IMR-90 (cell line): ENCODE data around the gene TAOK1. TPM values are rescaled to one million over a fixed set of nuclear protein-coding genes. Genes with fewer than 3 reads are reported as not detected.

ENCODE experiments used
- ATAC-seq: fragments of 200-7000 bp; cut with Tn5 transposase; 2 replicates; pipeline ENCODE4 v1.9.1; 2020; ENCODE audit warnings: low read depth, mild to moderate bottlenecking, moderate library complexity
- BruUV-seq: library from RNA; stranded (reverse); fragments of 400-500 nt; replicated peaks from 2 replicates; lab custom pipeline; 2021; lab: Mats Ljungman, UMichigan
- CTCF ChIA-PET: fragments of 300-600 bp; formaldehyde crosslinking; extraction: SDS; loops from one replicate; lab custom pipeline; 2021; ENCODE audit warnings: antibody characterized with exemption; lab: Yijun Ruan, JAX
- POLR2A ChIA-PET: fragments of 300-600 bp; sonication (Branson Sonifier 250); formaldehyde crosslinking; loops from one replicate; lab custom pipeline; 2022; ENCODE audit warnings: antibody characterized with exemption; ENCODE audit not compliant: unreplicated experiment; lab: Charles Lee
- DNase-seq: peaks from one replicate; pipeline ENCODE4 v3.0.0; 2013
- H2AFZ ChIP-seq: replicated peaks from 2 replicates; pipeline ENCODE3; 2013; ENCODE audit warnings: low read length, mild to moderate bottlenecking; ENCODE audit not compliant: poor library complexity
- H2AK5ac ChIP-seq: 2 replicates; pipeline ENCODE4 v1.6.1; 2013; ENCODE audit warnings: low read depth, low read length, inconsistent platforms
- H2AK9ac ChIP-seq: replicated peaks from 2 replicates; pipeline ENCODE3; 2013; ENCODE audit warnings: mild to moderate bottlenecking, low read depth, low read length, moderate library complexity; ENCODE audit not compliant: poor library complexity
- H2BK120ac ChIP-seq: 2 replicates; pipeline ENCODE4 v1.6.1; 2013; ENCODE audit warnings: low read depth, low read length, inconsistent platforms
- H2BK15ac ChIP-seq: 3 replicates; pipeline ENCODE4 v1.6.1; 2013; ENCODE audit warnings: low read depth, low read length, inconsistent platforms
- H2BK20ac ChIP-seq: 2 replicates; pipeline ENCODE4 v1.6.1; 2013; ENCODE audit warnings: low read depth, mild to moderate bottlenecking, inconsistent platforms, low read length, moderate library complexity
- H2BK5ac ChIP-seq: 2 replicates; pipeline ENCODE4 v1.6.1; 2013; ENCODE audit warnings: mild to moderate bottlenecking, low read depth, low read length, inconsistent platforms; ENCODE audit not compliant: poor library complexity, severe bottlenecking
- H3K14ac ChIP-seq: replicated peaks from 2 replicates; pipeline ENCODE4 v1.6.1; 2013; ENCODE audit warnings: low read depth, low read length, inconsistent platforms
- H3K18ac ChIP-seq: 2 replicates; pipeline ENCODE4 v1.6.1; 2013; ENCODE audit warnings: low read depth, low read length, control low read depth
- H3K23ac ChIP-seq: 2 replicates; pipeline ENCODE4 v1.6.1; 2013; ENCODE audit warnings: low read depth, low read length, inconsistent platforms
- H3K27ac ChIP-seq: 2 replicates; pipeline ENCODE4 v1.5.1; 2013; ENCODE audit warnings: mild to moderate bottlenecking, control low read depth, low read length; ENCODE audit not compliant: insufficient read depth
- H3K27me3 ChIP-seq: 2 replicates; pipeline ENCODE4 v1.6.1; 2013; ENCODE audit warnings: low read length; ENCODE audit not compliant: control insufficient read depth, insufficient read depth
- H3K36me3 ChIP-seq: 2 replicates; pipeline ENCODE4 v1.6.1; 2013; ENCODE audit warnings: low read length, mixed read lengths; ENCODE audit not compliant: control insufficient read depth, insufficient read depth
- H3K4ac ChIP-seq: 2 replicates; pipeline ENCODE4 v1.6.1; 2013; ENCODE audit warnings: low read depth, low read length, inconsistent platforms
- H3K4me1 ChIP-seq: 2 replicates; pipeline ENCODE4 v1.6.1; 2013; ENCODE audit warnings: low read length, mixed read lengths; ENCODE audit not compliant: control insufficient read depth, insufficient read depth
- H3K4me2 ChIP-seq: 2 replicates; pipeline ENCODE4 v1.6.1; 2013; ENCODE audit warnings: low read depth, mild to moderate bottlenecking, control low read depth, low read length, moderate library complexity
- H3K4me3 ChIP-seq: 2 replicates; pipeline ENCODE4 v1.5.1; 2013; ENCODE audit warnings: low read depth, mild to moderate bottlenecking, control low read depth, low read length, moderate library complexity; ENCODE audit not compliant: insufficient read depth
- H3K56ac ChIP-seq: 2 replicates; pipeline ENCODE4 v1.6.1; 2013; ENCODE audit warnings: low read length, inconsistent platforms; ENCODE audit not compliant: insufficient read depth; ENCODE audit errors: extremely low read depth
- H3K79me1 ChIP-seq, 2 experiments: 2 replicates each; pipeline ENCODE4 v1.6.1; 2013; ENCODE audit warnings: low read length in 2 of 2, inconsistent platforms in 1 of 2, low read depth in 1 of 2
- H3K9ac ChIP-seq: 2 replicates; pipeline ENCODE4 v1.6.1; 2013; ENCODE audit warnings: low read depth, low read length, control low read depth
- H3K9me1 ChIP-seq: 2 replicates; pipeline ENCODE4 v1.6.1; 2013; ENCODE audit warnings: low read length, inconsistent platforms; ENCODE audit not compliant: insufficient read depth
- H3K9me3 ChIP-seq: 2 replicates; pipeline ENCODE4 v1.6.1; 2013; ENCODE audit warnings: low read length; ENCODE audit not compliant: control insufficient read depth, insufficient read depth
- H4K20me1 ChIP-seq: 2 replicates; pipeline ENCODE4 v1.6.1; 2013; ENCODE audit warnings: low read length, inconsistent platforms; ENCODE audit not compliant: insufficient read depth
- H4K5ac ChIP-seq: 2 replicates; pipeline ENCODE4 v1.6.1; 2013; ENCODE audit warnings: mild to moderate bottlenecking, low read depth, low read length, control low read depth
- H4K8ac ChIP-seq, 2 experiments: 2 replicates each; pipeline ENCODE4 v1.6.1; 2013; ENCODE audit warnings: low read depth in 2 of 2, low read length in 2 of 2, control low read depth in 1 of 2, inconsistent platforms in 1 of 2
- H4K91ac ChIP-seq: 2 replicates; pipeline ENCODE4 v1.6.1; 2013; ENCODE audit warnings: low read depth, low read length, inconsistent platforms; ENCODE audit not compliant: insufficient read depth
- BHLHE40 ChIP-seq: fragments of 150-350 bp; IDR thresholded peaks from 2 replicates; pipeline ENCODE4 v1.6.1; 2016; ENCODE audit warnings: mild to moderate bottlenecking, low read depth, low read length
- CHD1 ChIP-seq: IDR thresholded peaks from 2 replicates; pipeline ENCODE4 v1.6.1; 2012; ENCODE audit warnings: low read depth, low read length, improper control_type of control experiment
- CTCF ChIP-seq: conservative IDR thresholded peaks from 2 replicates; pipeline ENCODE4 v1.5.1; 2012; ENCODE audit warnings: mild to moderate bottlenecking, low read depth, low read length, improper control_type of control experiment
- ELK1 ChIP-seq: fragments of 150-350 bp; IDR thresholded peaks from 2 replicates; pipeline ENCODE4 v1.6.1; 2016; ENCODE audit warnings: low read depth, mild to moderate bottlenecking, low read length, moderate library complexity, borderline replicate concordance
- FOS ChIP-seq: fragments of 150-350 bp; IDR thresholded peaks from 2 replicates; pipeline ENCODE4 v1.6.1; 2016; ENCODE audit warnings: low read depth, low read length
- NFE2L2 ChIP-seq: fragments of 150-350 bp; IDR thresholded peaks from 2 replicates; pipeline ENCODE4 v1.6.1; 2016; ENCODE audit warnings: low read depth, mild to moderate bottlenecking, low read length
- POLR2A ChIP-seq: IDR thresholded peaks from 2 replicates; pipeline ENCODE4 v1.6.1; 2012; ENCODE audit warnings: mild to moderate bottlenecking, low read depth, low read length
- RCOR1 ChIP-seq: IDR thresholded peaks from 2 replicates; pipeline ENCODE4 v1.6.1; 2012; ENCODE audit warnings: mild to moderate bottlenecking, low read length, improper control_type of control experiment; ENCODE audit not compliant: insufficient replicate concordance
- RFX5 ChIP-seq: IDR thresholded peaks from 2 replicates; pipeline ENCODE4 v1.8.0; 2012; ENCODE audit warnings: low read depth, mild to moderate bottlenecking, low read length, moderate library complexity
- SMC3 ChIP-seq: fragments of 150-350 bp; IDR thresholded peaks from 2 replicates; pipeline ENCODE4 v1.6.1; 2016; ENCODE audit warnings: low read depth, mild to moderate bottlenecking, antibody characterized with exemption, low read length, moderate library complexity
- WGBS, 2 experiments: methylation state at CpG; one replicate each; pipeline versions ENCODE4 v1.1.5 to v1.1.7; 2013; ENCODE audit warnings: missing lambda C conversion rate in 2 of 2; ENCODE audit not compliant: insufficient read length in 1 of 2; ENCODE audit errors: extremely low coverage in 2 of 2; 5-methylcytosine and 5-hydroxymethylcytosine counted together
- dilution Hi-C: fragments of 300-500 bp; cut with HindIII; formaldehyde crosslinking; loops from one replicate; pipeline ENCODE4 v1.14.3; 2018; ENCODE audit warnings: low sequenced_read_pairs; ENCODE audit not compliant: unreplicated experiment
- in situ Hi-C: fragments of 300-500 bp; cut with MboI; formaldehyde crosslinking; loops from 3 replicates; pipeline ENCODE4 v1.14.3; 2019; ENCODE audit warnings: low sequenced_read_pairs, inconsistent platforms, mixed read lengths
- intact Hi-C: fragments of 100-400 bp; cut with micrococcal nuclease; formaldehyde crosslinking; loops from 2 replicates; pipeline ENCODE4 v1.10.0; 2022
- polyA plus RNA-seq, 3 experiments: library from polyadenylated mRNA; depleted of rRNA; stranded (reverse); fragments of >200 nt; gene quantifications; 2 replicates each; pipeline ENCODE4 v1.2.3, GENCODE V29; 2012; ENCODE audit warnings: low replicate concordance in 1 of 3
- total RNA-seq: library from RNA; depleted of rRNA; stranded (reverse); fragments of >200 nt; gene quantifications from 2 replicates; pipeline ENCODE4 v1.2.3, GENCODE V29; 2012
- TF ChIP-seq, protein P1 (sequence below): fragments of 150-350 bp; IDR thresholded peaks from 2 replicates; pipeline ENCODE4 v1.6.1; 2017; ENCODE audit warnings: mild to moderate bottlenecking, antibody characterized with exemption, low read length, low read depth

TAOK1 gene
- total and polyA plus RNA-seq, 2 of the 4 experiments (the other 2 are of a cell fraction) = 9.8 to 91.8 TPM

- H3K4ac ChIP-seq = no peak overlapping the region
- H4K91ac ChIP-seq = no peak overlapping the region
- ATAC-seq = no peak
- no peaks in the 10 kb centered on the region for H3K9me1 ChIP-seq
- H4K8ac ChIP-seq = no peak overlapping the region
- no peak for DNase-seq
- no peak overlapping the region for H2AK5ac ChIP-seq
- H3K36me3 ChIP-seq = no peaks in the 10 kb centered on the region
- BruUV-seq = no TSS peak
- H3K9me3 ChIP-seq = no peaks in the 10 kb centered on the region
- H3K27ac ChIP-seq = no peak overlapping the region
- H3K4me3 ChIP-seq = no peak overlapping the region
- CTCF ChIA-PET = no interaction called here
- 60% methylated on average over 1 of the region's 9 CpGs; no CpG with 5 or more reads in 1 of the 2 experiments for WGBS, 2 experiments
- no peak overlapping the region for H2BK5ac ChIP-seq
- no peak overlapping the region for H3K14ac ChIP-seq
- dilution Hi-C loops (no loop called here), intact Hi-C loops (no loop called here), in situ Hi-C loops (no loop called here)
- no peak overlapping the region for H2AK9ac ChIP-seq
- TF ChIP-seq, protein P1, sequence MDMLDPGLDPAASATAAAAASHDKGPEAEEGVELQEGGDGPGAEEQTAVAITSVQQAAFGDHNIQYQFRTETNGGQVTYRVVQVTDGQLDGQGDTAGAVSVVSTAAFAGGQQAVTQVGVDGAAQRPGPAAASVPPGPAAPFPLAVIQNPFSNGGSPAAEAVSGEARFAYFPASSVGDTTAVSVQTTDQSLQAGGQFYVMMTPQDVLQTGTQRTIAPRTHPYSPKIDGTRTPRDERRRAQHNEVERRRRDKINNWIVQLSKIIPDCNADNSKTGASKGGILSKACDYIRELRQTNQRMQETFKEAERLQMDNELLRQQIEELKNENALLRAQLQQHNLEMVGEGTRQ = no peak
- TF ChIP-seq NFE2L2 = no peak
- TF ChIP-seq CHD1 = no peak
- TF ChIP-seq RCOR1 = no peak
- no peak for TF ChIP-seq POLR2A
- TF ChIP-seq FOS = no peak
- no peak for TF ChIP-seq CTCF
- TF ChIP-seq ELK1 = no peak
- no peak for TF ChIP-seq RFX5
- no peak for TF ChIP-seq BHLHE40
- no peak for TF ChIP-seq SMC3
- H3K4me2 ChIP-seq = no peak overlapping the region
- H3K18ac ChIP-seq = no peak overlapping the region
- peaks cover 11% of the 10 kb centered on the region for H3K4me1 ChIP-seq
- no peak overlapping the region for H2BK20ac ChIP-seq
- H2BK15ac ChIP-seq = no peak overlapping the region
- H4K5ac ChIP-seq = no peak overlapping the region
- H4K20me1 ChIP-seq = peaks cover 36% of the 10 kb centered on the region
- H2AFZ ChIP-seq = no peak overlapping the region
- no peak overlapping the region for H2BK120ac ChIP-seq
- POLR2A ChIA-PET = no interaction called here
- H3K23ac ChIP-seq = no peak overlapping the region
- peaks cover 2% of the 10 kb centered on the region; the same call in 1 of the 2 replicates for H3K27me3 ChIP-seq
- H3K56ac ChIP-seq = no peak overlapping the region
- peaks cover 0 to 16% of the 10 kb centered on the region in 2 experiments for H3K79me1 ChIP-seq
- no peak overlapping the region for H3K9ac ChIP-seq
These were observed 206.6 kb downstream of the TAOK1 start for GRCh38 chr17:29596811-29597210.
